Activated CD4-positive, alpha-beta T cell treated with anti-CD3 and anti-CD28 coated beads for 1 hour (primary cell): ENCODE data around the gene GALNT7.

Experiments
- DNase-seq: peaks from one replicate; pipeline ENCODE4 v3.0.0-alpha.2; 2020

The GALNT7 gene

GRCh38 chr4:173317004-173317403, 148.4 kb downstream of the GALNT7 start:
- DNase-seq = no peak

GRCh38 chr4:173318240-173318639, 149.6 kb downstream of the GALNT7 start:
- DNase-seq = no peak

DNA sequence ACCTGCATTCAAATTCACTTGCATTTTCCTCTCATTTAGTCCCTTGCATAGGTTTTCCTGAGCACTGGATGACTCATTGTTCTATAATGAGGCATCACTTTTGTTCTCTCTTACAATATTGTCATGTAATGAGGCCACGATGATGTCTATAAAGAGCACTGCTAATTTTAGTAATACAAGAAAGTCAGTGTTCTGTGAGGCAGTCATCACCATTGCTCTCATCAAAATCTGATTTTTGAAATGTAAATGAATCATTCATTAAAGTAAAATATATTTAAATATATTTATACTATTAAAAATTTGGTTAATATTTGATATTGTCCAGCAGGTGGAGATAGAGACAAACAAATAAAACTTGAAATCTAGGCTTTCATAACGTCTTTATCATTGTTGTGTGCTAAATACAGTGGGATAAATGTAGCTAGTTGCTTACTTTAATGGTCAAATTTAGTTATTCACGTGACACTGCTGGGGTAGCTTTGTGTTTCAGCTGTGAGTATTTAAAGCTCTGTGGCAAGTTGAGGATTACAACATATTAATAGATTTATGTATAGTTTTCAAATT, 150.1 kb downstream of the GALNT7 start:
- no peak for DNase-seq

DNA sequence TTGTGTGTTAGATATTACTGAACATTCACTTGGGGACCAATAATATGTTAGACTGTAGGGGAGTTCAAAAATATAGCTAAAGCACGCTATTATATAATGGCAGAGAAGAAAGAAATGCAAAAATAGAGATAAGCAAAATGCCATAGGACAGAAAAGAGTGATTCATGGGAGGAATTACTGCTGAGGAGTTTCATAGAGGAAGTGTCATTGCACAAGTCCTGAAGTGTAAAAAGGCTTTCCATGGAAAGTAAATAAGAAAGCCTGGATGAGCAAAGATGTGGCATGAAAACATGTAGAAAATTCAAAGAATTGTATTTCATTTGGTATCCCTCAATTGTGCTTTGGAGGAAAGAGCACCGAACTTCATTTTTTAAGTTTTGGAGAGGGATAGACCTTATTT, 151.1 kb downstream of the GALNT7 start:
- DNase-seq = no peak

DNA sequence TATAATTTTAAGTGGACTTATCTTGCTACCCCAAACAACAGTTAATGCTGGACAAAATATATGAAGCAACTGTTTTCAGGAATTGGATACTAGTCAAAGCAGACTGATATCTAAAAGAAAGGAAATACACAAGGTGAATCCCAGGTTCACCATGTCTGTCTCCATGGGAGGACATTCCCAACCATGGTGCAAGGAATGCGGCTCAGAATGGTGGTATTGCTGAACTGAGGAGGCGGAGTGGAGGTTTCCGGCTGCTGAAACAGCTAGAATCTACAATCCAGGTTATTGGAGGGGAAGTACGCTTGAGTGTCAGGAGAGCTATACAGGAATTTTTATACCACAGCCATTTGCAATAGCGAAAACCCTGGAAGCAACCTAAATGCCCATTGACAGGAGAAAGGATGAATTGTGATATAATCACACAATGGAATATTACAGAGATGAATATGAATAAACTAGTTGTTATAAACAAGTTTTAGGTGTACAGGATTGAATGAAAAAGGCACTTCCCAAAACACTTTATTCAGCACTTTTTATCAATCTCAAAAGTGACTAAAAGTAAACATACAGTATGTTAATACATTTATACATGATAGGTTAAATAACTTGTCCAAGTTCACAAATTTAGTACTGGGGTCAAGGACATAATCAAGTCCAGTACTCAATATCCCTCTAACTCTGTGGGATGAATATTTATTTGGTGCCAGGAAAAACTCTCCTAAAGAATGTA, 156.6 kb downstream of the GALNT7 start:
- no peak for DNase-seq

GRCh38 chr4:173328236-173328901, 159.8 kb downstream of the GALNT7 start:
- DNase-seq = no peak

DNA sequence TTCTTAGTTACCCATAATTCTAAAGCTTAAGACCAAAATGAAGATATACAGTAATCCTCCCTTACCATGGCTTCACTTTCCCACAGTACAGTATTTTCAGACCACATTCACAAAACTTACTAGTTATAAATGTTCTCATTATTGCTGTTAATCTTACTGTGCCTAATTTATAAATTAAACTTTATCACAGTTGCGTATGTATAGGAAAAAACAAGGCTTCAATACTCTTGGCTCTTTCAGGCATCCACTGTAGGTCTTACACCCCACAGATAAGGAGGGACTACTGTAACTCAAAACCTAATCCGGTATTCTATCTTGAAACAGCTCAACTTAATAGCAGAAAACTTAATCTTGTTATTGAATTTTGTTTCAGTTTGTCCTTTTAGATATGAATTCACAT, 162.0 kb downstream of the GALNT7 start:
- no peak for DNase-seq

GRCh38 chr4:173332021-173332487, 163.4 kb downstream of the GALNT7 start:
- DNase-seq = no peak

DNA sequence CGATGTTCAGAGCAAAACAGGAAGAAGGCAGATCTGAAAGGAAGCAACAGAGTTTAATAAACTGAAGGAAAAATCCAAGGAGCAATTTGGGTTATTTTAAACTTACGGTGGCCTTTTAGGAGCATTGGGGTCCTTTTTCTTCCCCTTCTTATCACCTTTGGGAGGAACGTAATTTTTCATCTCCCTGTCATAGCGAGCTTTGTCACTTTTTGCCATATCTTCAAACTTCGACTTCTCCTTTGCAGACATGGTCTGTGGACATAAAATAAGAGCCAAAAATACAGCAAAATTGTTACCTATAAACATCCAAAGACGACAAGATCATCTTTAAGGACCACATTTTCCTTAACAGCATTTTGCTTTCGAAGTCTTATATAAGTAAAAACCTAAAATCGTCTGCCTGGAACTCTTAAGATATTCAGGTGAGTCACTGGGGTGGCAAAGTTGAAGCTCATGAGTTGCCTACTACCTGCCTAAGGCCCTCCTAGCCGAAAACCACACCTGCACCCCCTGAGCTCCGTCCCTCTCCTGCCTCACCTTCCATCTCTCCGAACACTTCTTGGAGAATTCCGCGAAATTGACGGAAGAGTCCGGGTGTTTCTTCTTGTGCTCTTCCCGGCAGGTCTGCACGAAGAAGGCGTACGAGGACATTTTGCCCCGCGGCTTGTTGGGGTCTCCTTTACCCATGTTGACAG, 164.5 kb downstream of the GALNT7 start:
- no peak for DNase-seq

- no peak for DNase-seq
Measured at GRCh38 chr4:173333658-173334084, 165.1 kb downstream of the GALNT7 start.

GRCh38 chr4:173334085-173334890, 165.7 kb downstream of the GALNT7 start, which contains the start of gene HMGB2:
TSS of gene HMGB2 (minus strand) at chr4:173334358. CDS start at chr4:173333649, 709 bp downstream.
- peak; percentile 99 for DNase-seq

GRCh38 chr4:173334891-173335752, 166.5 kb downstream of the GALNT7 start:
- DNase-seq = no peak

- DNase-seq = no peak
Measured at GRCh38 chr4:173337463-173337862, 168.9 kb downstream of the GALNT7 start.

- no peak for DNase-seq
Measured at GRCh38 chr4:173343832-173344397, 175.3 kb downstream of the GALNT7 start.

GRCh38 chr4:173345648-173346047, 177.0 kb downstream of the GALNT7 start:
- DNase-seq = no peak

DNA sequence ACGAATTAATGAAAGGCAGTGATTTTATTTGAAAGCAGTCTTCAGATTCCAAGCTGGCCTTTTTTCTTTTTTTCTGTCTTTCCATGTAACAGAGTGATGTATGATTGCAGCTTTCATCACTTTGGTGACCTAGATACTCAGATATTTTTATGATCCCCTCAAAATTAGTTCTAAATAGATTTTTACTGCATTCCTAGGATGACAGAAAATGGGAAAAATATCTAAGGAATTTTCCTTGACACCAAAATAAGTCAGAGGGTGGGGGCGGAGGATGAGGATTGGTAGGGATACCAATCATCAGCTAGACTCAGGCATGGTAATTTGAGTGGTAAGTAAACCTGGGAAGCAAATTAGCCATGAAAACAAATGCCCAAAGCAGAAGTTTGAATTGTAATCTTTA, 177.5 kb downstream of the GALNT7 start:
- DNase-seq = no peak

DNA sequence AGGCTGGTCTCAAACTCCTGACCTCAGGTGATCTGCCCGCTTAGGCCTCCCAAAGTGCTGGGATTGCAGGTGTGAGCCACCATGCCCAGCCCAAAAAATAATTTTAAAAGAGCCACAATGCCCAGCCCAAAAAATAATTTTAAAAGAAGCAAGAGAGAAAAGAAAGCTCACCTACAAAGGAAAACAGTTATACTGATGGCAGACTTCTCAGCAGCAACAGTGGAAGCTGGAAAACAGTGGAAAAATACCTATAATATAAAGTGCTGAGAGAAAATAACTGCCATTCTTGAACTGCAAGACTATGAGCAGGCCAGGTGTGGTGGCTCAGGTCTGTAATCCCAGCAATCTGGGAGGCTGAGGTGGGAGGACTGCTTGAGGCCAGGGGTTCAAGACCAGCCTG, 178.9 kb downstream of the GALNT7 start:
- DNase-seq = no peak

- no peak for DNase-seq
Measured at GRCh38 chr4:173357939-173358338, 189.3 kb downstream of the GALNT7 start.

DNA sequence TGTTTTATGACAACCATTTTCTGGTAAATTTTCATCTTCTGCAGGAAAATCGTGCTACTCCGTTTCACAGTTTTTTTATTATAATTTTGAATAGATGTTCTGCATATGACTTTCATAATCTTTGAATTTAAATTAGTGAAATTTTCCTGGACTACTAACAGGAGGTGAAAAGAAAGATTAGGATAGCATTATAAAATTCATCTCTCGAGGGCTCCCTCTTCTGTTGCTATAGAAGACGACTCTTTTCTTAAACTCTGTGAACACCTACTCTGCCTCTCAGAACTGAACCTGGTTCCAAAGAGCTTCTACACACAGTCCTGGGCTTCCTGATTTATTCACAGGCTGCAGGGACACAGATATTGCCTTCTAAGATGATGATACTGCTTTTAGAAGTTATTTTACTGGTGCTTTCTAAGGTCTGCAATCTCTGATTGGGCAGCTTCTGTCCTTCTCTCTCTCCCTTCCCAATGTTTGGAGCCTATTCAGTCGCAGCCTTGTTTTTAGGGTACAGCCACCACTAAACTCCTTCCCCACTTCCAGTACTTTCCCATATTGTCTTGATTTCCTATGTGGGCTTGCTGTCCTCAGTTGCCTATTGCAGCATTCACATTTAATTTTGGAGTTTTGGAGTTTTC, 192.1 kb downstream of the GALNT7 start:
- no peak for DNase-seq

DNA sequence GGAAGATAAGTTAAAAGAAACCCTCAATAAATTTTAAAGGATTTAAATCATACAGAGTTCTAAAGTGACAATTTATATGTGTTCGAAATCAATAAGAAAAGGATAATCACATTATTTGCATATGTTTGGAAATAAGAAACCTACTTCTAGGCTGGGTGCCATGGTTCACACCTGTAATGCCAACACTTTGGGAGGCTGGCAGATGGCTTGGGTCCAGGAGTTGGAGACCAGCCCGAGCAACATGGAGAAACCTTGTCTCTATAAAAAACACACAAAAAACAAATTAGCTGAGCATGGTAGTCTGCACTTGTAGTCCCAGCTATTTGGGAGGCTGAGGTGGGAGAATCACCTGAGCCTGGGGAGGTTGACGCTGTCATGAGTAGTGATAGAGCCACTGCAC, 194.1 kb downstream of the GALNT7 start:
- no peak for DNase-seq
